SK-N-MC (cell line): ENCODE measurements around the gene MRPL43.

Source experiments
- EZH2 ChIP-seq: fragments of 200-600 bp; sonication (generic); IDR thresholded peaks from one replicate; pipeline ENCODE4 v1.6.1; 2017; ENCODE audit warnings: antibody characterized with exemption
- POLR2AphosphoS5 ChIP-seq: IDR thresholded peaks from 2 replicates; pipeline ENCODE4 v1.6.1; 2012; ENCODE audit warnings: mild to moderate bottlenecking, low read depth, low read length, borderline replicate concordance

DNA sequence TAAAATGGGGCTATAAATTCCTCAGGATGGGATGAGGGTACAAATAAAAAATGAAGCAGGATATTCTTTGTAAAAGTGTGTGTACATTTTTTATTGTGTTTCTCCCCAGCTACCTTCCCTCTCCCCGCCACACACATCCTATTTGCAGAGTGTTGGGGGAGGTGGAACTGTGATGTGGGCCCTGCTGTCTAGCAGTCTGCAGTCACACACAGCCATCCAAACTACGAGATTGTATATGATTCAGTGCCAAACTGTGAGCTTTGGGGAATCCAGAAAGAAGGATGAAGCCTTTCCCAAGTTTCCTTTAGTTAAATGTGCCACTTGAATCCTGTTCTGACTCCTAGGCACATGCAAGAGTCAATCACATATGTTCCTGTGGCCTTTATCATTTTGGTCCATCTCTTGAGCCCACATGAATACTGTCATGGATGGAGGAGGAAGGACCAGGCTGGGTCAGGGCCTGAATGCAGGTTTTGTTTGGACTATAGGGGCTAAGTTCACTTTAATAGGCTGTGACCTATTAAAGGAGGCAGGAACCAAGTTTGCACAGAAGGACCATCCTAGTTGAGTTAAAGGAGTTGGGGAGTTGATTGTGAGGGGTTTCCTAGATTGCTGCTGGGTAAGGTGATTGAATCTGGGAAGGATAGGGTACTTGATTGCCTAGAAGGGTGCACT, 19.1 kb downstream of the MRPL43 start:
- no peak for TF ChIP-seq EZH2
- no peak for TF ChIP-seq POLR2AphosphoS5
